GM12801 (cell line): ENCODE results near the gene UST.

Experiments used
- TF ChIP-seq, protein P1 (sequence below): IDR thresholded peaks from one replicate; pipeline ENCODE4 v1.5.1; 2011; ENCODE audit warnings: control low read depth; ENCODE audit not compliant: insufficient read length; ENCODE audit errors: extremely low read depth

The UST gene

GRCh38 chr6:148803979-148804378 is 57.1 kb downstream of the UST start:
- TF ChIP-seq, protein P1, sequence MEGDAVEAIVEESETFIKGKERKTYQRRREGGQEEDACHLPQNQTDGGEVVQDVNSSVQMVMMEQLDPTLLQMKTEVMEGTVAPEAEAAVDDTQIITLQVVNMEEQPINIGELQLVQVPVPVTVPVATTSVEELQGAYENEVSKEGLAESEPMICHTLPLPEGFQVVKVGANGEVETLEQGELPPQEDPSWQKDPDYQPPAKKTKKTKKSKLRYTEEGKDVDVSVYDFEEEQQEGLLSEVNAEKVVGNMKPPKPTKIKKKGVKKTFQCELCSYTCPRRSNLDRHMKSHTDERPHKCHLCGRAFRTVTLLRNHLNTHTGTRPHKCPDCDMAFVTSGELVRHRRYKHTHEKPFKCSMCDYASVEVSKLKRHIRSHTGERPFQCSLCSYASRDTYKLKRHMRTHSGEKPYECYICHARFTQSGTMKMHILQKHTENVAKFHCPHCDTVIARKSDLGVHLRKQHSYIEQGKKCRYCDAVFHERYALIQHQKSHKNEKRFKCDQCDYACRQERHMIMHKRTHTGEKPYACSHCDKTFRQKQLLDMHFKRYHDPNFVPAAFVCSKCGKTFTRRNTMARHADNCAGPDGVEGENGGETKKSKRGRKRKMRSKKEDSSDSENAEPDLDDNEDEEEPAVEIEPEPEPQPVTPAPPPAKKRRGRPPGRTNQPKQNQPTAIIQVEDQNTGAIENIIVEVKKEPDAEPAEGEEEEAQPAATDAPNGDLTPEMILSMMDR: no peak

DNA sequence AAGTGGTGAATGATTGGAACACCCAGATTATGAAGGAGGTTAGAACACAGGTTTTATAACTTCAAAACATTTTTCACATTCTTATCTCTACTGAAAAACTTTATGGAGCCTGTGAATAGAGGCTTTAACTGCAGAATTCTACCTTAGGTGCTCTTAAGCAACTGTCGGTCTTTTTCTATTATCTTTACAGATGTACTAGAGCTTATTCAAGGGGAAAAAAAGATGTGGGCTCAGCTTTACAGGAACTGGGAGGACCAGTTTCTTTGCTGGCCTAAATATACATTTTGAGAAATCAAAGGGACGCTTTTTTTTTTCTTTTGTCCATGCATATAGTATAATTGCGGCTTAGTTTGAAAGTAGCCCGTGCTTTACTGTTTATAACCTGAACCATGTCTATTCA is 58.9 kb downstream of the UST start:
- TF ChIP-seq, protein P1: no peak

DNA sequence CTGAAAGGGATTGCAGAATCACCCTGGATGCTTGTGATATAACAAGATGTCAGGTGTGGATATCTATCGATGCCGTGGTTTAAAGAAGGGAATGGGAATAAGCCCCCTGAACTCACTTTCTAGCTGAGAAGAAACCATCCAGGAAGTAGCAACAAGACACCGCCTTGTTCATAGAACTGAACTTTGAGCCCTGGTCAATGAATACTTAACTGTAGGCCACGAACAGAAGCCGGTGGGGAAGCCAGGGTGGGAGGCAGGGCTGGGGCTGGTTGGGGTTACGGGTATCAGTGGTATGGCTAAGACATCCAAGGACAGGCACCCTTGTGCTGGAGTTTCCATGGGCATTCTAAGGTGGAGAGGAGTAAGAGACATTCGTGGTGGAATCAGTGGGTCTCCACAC is 61.0 kb downstream of the UST start:
- TF ChIP-seq, protein P1: no peak

DNA sequence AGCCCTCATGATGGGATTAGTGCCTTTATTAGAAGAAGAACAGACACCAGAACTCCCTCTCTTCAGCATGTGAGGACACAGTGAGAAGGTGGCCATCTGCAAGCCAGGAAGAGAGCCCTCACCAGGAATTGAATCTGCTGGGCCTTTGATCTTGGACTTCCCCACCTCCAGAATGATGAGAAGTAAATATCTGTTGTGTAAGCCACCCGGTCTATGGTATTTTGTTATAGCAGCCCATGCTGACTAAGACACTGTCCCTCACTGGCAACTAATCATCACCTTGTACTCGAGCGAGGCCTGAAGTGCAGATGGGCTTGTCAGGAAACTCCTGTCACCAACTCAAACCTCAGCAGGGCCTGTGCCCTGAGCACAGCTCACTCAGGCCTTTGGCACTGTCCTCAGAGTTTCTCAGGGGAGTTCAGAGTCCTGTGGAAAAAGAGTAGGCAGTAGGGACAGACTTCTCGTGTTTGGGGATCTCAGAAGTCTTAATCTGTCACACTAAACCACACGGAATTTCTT is 62.0 kb downstream of the UST start:
- TF ChIP-seq, protein P1: no peak

- TF ChIP-seq, protein P1: no peak
Measured at GRCh38 chr6:148811459-148811858, 64.6 kb downstream of the UST start.

DNA sequence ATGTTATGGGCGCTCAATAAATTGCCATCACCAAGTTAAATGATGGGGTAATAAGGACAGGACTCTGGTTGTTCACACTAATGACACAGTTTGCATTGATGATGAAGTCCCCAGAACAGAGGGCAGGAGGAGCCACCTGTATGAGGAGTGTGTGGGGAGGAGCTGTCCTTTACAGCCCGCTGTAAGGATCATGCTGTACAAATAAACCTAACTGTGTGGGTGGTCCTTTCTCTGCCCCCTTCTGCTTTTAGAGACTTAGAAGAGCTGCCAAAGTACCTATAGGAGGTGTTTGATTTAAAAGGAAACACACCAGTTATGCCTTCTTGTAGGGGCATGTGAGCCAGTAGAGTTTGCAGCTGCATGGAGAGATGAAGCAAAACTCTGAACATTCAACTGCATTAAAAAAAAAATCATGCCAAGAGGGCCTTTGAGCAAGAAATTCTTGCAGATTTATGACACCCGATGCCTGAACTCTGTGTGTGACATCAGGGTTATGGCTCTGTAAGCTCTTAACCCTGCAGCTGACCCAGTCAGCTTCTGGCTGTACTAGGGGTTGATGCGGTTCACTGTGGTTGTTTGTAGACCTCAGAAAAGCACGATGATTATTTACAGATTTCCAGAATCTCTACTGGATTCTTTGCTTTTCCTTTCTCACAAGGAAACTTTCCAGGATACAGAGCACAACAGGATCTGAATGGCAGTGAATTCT is 67.4 kb downstream of the UST start:
- TF ChIP-seq, protein P1: no peak

DNA sequence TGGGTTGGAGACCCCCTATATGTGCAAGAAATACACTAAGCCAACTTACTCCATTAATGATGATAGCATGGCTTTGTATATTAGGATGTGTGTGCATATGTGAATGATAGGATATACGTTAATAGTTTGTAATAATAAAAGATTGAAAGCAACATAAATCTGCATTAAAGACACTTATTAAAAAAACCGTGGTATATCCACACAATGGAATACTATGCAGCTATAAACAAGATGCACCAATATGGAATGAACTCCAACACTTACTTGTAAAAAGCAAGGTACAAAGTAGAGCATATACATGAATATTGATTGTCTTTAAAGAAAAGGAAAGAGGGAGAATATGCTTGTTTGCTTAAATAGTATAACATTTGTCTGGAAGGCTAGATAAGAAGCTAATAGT is 68.0 kb downstream of the UST start:
- TF ChIP-seq, protein P1: no peak
